ENCODE results near the gene UNC13A.
"Not testable (repeated sequence)": the region's sequence is repeated elsewhere in the genome, so short reads cannot be mapped to it uniquely, and the experiment has no call there.

The UNC13A gene

DNA sequence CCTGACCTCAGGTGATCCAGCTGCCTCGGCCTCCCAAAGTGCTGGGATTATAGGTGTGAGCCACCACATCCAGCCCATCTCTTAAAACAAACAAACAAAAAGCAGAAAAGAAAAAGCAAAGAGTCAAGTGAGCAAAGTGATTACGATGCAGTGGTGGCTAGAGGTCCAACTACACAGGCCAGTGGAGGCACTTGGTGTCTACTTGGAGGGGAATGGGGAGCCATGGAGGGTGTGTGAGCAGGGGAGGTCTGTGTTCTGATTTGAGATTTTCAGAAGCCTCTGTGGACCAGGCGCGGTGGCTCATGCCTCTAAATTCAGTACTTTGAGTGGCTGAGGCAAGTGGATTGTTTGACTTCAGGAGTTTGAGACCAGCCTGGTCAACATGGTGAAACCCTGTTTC lies 126.1 kb downstream of the UNC13A start:
- no peak for DNase-seq

DNA sequence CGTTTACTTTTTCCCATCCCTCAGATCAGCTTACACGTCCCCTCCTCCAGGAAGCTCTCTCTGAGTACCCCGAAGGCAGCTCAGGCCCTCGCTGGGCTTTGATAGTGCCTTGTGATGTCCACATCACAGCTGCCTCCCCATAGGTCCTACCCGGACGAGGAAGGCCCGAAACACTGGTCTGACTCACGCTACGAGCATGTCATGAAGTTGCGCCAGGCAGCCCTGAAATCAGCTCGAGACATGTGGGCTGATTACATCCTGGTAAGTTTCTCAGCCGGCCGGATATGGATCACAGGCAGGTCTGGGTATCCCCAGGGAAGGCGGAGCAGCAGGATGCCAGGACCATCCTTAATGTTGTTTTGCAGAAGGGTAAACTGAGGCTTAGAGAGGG lies 128.0 kb downstream of the UNC13A start:
- DNase-seq, result no peak

DNA sequence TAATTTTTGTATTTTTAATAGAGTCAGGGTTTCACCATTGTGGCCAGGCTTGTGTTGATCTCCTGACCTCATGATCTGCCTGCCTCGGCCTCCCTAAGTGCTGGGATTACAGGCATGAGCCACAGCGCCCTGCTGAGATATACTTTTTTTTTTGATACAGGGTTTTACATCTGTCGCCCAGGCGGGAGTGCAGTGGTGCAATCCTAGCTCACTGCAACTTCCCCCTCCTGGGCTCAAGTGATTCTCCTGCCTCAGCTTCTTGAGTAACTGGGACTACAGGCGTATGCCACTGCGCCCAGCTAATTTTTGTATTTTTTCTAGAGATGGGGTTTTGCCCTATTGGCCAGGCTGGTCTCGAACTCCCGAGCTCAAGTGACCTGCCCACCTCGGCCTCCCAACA lies 130.7 kb downstream of the UNC13A start:
- DNase-seq, result no peak

DNA sequence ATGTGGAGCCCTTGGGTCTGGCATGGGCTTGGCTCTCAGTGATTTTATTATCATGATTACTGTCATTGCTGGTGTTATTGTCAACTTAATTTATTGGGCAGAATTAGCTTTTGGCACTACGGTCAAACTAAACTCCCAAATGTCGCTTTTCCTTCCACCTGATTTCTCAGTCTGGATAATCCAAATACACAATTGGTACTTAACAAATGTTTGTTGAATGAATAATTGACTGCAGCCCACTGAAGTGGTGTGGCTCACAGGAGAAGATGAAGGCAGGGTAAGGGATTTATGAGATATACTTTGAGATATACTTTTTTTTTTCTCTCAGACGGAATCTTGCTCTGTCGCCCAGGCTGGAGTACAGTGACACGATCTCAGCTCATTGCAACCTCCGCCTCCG lies 131.2 kb downstream of the UNC13A start:
- DNase-seq, result no peak

DNA sequence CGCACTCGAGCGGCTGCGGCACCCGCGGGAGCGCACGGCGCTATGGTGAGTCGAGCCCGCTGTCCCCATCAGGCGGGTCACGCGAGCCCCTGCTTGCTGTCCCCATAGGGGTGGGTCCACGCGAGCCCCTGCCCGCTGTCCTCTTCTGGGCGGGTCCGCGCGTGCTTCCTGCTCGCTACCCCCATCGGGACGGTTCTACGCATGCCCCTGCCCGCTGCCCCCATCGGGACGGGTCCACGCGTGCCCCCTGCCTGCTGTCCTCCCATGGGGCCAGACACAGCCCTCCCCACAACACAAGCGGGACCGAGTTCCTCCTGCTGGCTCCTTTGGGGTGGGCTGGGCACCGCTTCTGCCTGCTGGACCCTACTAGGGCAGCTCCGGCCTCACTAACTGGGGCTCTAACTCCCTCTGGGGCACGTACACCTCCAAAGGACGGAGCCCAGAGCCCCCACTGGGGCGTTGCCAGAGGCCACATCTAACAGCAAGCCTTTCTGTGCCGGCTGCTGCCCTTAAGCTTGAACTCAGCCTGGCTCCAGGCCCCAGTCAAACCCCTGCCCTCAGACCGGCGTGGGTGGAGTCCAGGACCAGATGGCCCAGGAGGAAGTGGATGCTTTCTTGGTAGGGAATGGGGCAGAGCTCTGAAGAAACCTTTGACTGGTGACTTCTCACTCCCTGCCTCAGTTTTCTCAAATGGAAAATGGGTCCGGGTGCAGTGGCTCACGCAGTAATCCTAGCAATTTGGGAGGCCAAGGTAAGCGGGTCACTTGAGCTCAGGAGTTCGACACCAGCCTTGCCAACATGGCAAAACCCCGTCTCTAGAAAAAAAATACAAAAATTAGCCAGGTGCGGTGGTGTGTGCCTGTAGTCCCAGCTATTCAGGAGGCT lies 132.0 kb downstream of the UNC13A start:
- DNase-seq, result no peak

DNA sequence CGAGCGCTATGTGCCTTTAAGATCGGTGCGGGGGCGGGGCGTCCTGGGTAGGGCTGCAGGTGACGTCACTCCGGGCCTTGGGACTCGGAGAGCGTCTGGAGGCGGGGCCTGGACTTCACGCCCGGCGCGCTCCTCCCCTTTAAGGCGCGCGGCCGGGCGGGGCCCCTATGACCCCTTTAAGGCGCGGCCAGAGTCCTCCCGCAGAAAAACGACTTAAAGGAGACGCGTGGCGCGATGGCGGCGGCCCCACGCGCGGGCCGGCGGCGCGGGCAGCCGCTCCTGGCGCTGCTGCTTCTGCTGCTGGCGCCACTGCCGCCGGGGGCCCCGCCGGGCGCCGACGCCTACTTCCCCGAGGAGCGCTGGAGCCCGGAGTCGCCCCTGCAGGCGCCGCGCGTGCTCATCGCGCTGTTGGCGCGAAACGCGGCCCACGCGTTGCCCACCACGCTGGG lies 132.7 kb downstream of the UNC13A start, which contains the start of gene COLGALT1:
Gene COLGALT1 (plus strand): TSS at position 170 of the 449 bp plus-strand sequence. CDS start 65 bp downstream, at position 235.
- peak; percentile 99 for DNase-seq

DNA sequence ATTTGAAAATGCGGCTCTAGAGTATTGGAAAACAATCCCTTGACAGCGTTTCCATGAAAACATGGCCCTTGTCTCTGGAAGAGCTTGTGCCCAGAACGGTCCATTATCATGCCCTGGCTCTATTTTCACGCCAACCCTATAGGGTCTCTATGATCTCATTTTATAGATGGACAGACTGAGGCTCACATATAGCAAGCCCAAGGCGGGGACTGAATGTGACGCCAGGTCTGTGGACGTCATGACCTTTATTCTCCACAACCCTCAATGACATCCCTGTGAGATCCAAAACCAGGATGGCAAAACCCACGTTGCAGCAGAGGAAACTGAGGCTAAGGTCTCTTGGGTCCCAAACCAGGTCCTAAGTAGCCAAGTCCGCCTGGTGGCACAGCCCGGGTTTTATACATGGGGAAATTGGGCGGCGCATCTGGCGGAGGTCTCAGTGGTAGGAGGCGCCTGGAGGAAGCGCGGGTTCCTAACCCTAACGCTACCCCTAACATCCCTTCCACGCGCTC lies 133.1 kb downstream of the UNC13A start:
- DNase-seq, result no peak

DNA sequence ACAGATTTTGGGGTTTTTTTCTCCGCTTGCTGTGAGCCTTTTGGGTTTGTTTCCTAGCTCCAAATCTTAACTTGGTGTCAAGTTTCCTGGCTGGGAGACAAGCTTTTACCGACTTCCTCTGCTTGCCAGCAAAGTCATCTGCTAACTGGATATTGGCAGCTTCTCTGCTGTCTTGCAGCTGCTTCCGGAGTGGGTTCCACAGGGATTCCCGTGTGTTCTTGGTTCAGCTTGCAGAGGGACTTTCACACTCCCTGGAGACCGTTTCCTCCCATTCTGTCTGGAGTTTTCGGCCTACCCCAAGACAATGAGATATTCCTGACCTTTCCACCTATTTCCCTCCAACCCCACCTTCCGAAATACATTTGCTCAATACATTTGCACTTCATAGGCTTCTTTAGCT lies 134.9 kb downstream of the UNC13A start:
- no peak for DNase-seq

DNA sequence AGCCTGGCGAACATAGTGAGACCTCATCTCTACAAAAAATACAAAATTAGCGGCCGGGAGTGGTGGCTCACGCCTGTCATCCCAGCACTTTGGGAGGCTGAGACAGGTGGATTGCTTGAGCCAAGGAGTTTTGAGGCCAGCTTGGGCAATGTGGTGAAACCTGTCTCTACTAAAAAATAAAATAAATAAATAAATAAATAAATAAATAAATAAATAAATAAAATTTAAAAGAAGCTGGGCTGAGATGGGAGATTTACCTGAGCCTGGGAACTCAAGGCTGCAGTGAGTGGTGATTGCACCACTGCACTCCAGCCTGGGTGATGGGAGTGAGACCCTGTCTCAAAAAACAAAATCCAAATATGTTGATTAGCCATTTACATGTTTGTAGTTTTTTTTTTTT lies 135.4 kb downstream of the UNC13A start:
- DNase-seq, result not testable (repeated sequence)
